Sigmoid colon (tissue), 4 donors: Measurements from ENCODE around the gene TUBGCP3.

Experiments
- CTCF ChIP-seq, 4 experiments: fragments of 450-650 bp in 3 of 4; fragments of 200-600 bp in 1 of 4; IDR thresholded peaks; one replicate each; pipeline ENCODE4 v1.5.1; 2016 to 2019; ENCODE audit warnings: antibody characterized with exemption in 4 of 4, mild to moderate bottlenecking in 3 of 4, moderate library complexity in 2 of 4
- EP300 ChIP-seq, 4 donors: sonication (generic); formaldehyde crosslinking; IDR thresholded peaks; one replicate each; pipeline ENCODE4 v1.6.1; 2017; ENCODE audit warnings: antibody characterized with exemption in 4 of 4
- POLR2A ChIP-seq, 2 donors: fragments of 450-650 bp; IDR thresholded peaks; one replicate each; pipeline ENCODE4 v1.6.1; 2016; ENCODE audit warnings: antibody characterized with exemption in 2 of 2, mild to moderate bottlenecking in 2 of 2, moderate library complexity in 2 of 2
- POLR2AphosphoS5 ChIP-seq, 4 donors: sonication (generic); formaldehyde crosslinking; IDR thresholded peaks; one replicate each; pipeline ENCODE4 v1.6.1; 2017; ENCODE audit warnings: antibody characterized with exemption in 4 of 4

DNA sequence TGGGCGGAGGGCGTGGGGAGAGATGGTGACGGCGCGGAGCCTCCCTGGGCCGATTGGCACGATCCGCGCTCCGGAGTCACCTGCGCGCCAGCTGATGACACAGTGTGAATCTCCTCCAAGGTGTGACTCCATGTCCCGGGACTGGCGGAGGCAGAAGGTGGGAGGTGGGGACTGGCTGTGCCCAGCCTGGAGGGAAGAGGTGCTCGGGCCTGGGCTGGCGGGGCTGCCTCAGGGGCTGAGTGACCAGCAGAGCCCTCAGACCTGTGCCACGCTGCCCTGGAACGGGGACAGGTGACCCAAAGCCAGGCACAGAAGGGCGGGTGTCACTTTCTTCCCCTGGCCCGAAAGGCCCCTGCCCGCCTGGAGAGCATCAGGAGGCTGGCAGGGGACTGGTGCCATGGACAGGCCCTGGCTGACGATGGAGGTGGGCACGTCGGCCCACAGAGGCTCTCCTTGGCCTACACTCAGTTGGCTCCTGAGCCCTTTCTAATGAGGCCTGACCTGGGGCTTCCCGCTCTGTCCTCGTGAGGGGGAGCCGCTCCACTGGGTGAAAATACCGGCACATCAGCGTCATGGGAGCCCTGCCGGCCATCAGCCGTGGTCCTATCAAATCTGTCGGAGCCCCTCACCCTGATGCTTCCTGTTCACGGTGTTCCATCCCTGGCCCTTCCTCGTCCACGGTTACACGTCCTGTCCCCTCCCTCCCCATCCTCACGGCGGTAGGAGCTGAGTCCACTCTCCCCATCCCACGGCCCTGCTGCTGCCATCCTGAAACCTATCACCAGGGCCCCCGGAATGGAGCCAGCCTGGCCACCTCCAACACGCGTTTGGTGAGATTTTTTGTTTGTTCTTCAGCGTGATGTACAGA, 136.2 kb downstream of the TUBGCP3 start:
- TF ChIP-seq CTCF (IDR thresholded peaks at IDR 0.05), result no peak
- TF ChIP-seq POLR2AphosphoS5 (IDR thresholded peaks at IDR 0.05), result no peak
- TF ChIP-seq EP300 (IDR thresholded peaks at IDR 0.05), result no peak
- no peak for TF ChIP-seq POLR2A (IDR thresholded peaks at IDR 0.05)
